HG03139 (cell line): ENCODE data around the gene IL10.

Source experiments
- ATAC-seq: cut with Tn5 transposase; IDR thresholded peaks from one replicate; pipeline ENCODE4 v1.9.1; 2021; ENCODE audit not compliant: unreplicated experiment

The IL10 gene

GRCh38 chr1:206772243-206772937 lies at the start of gene IL10:
Gene IL10, minus strand, starts transcription at chr1:206772494. Its CDS starts 59 bp downstream, at chr1:206772435.
- ATAC-seq, result no peak

DNA sequence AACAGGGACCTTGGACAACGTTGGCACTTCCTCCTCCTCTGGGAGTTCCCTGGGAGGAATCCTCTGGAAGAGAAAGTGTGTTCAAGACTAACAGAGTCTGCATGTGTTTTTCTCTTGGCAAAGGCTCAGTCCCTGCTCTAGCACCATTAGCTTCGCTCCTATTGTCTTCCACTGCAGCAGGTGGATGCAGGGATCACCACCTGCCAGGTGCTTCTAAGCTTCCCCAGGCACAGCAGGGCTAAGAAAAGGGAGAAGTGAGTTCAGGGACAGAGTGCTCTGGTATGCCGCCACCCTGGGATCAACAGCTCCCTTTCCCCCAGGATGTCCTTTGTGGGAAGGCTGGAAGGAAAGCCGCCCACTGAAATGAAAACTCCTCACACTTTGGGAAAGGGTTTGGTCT lies 49.2 kb upstream of the IL10 start:
- ATAC-seq, result no peak

DNA sequence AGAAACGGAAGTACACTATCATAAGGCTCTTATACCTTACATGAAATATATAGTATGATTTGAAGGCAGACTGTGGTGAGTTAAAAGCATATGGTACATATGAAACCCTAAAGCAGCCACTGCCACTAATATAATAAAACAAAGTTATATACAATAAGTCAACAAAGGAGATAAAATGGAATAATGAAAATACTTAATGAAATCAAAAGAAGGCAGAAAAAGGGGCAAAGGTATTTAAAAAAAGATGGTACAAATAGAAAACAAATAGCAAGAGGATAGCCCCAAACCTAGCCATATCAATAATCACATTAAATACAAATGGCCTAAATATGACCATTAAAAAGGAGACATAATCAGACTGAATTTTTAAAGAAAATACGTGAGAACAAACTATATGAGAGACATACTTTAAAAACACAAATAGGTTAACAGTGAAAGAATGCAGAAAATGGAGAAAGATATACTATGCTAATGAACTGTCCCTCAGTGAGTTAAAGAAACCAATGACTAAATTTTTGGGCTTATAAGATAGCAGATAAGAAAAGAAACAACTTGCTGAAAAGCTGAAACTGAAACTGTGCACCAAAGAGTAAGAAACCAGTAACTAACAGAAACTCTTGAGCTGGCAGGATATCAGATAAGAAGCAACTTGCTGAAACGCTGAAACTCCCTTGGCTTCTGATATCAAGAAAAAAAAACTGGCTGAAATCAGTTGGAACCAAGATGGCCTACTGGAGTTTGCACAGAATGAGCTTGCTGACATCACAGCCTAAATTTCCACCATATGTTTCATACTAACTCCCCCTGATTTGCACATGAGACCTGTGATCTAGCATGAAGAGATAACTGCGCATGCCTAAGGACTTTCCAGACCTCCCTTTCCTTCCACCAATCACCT lies 44.3 kb upstream of the IL10 start:
- no peak for ATAC-seq

- ATAC-seq, result no peak
These were observed 42.5 kb upstream of the IL10 start for GRCh38 chr1:206814716-206815341.

DNA sequence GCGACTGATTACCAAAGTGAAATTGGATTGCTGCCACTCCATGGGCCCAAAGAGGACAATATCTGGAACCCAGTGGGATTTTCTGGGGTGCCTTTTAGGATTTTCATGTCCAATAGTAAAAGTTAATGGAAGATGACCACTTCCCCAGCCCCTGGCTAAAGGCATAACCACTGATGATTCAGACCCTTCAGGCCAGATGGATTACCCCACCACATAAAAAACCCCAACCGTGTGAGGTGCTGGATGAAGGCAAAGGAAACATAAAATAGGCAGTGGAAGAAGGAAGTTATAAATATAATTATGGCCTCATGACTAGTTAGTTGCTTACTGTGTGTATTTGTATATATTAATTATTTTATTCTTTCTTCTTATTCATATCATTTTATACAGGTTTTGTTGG lies 40.2 kb upstream of the IL10 start:
- ATAC-seq, result no peak

DNA sequence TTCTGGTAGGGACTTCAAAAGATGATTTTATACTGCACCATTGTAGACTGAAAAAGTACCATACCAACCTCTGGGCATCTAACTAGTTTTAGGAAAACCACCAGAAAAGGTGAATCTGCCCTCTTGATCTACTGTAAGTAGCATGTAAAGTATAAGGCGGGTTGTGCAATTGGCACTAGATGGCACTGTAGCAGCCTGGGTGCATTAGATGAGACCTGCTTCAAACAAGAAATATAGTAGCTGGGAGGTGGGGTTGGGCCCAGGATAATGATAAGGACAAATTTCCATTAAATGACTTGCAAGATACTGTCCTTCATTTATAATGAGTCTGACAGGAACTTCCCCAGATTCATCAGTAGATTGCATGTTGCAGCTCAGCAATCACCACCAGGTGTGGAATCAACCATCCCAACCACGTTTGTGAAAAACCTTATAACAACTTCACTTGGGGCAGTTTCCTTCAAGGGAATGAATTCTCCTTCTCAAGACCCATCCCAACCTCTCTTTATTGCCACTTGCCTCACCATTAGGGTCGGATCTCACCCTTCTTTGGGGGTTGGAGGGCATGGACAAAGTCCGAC lies 37.3 kb upstream of the IL10 start:
- ATAC-seq, result no peak

- ATAC-seq, result no peak
These were observed 36.3 kb upstream of the IL10 start for GRCh38 chr1:206808615-206809014.

DNA sequence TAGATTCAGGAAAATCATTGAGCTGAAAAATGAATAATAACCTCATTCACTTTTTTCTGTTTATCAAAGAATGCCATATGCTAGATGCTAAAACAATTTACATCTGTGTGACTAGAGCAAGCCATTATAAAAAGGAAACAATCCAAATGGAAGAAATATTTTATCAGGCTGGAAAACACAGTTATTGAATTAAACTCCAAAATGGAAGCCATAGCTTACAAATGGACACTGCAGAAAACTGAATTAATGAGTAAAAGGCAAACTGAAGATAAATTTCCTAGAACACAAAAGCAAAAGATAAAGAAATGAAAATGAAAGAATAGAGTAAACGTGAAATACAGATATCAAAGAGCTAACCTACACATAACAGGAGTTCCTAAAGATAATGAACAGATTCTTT lies 33.1 kb upstream of the IL10 start:
- no peak for ATAC-seq

GRCh38 chr1:206804156-206804737 lies 32.0 kb upstream of the IL10 start:
- ATAC-seq, result no peak

DNA sequence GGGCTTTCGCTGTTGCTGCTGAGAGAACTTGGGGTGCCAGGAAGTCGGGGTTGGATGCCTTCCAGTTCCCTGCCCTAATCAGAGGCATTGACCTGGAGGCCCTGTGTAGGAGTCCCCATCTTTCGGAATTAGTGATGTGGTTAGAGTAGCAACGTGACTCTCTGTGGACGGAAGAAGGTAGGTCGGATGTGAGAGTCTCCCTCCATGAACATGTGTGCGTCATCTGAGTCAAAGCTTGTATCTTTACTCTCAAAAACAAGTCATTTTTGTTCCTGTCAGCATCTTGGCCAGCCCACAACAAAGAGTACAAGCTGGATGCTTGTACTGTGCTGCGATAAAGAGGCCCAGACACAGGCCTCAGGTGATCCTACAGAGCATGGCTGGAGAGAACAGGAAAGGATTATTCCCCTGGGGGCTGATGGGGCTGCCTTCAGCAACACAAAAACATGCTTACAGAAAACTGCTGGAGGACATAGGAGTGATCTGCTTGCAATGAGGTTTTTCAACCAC lies 31.0 kb upstream of the IL10 start:
- ATAC-seq, result peak; percentile 98

DNA sequence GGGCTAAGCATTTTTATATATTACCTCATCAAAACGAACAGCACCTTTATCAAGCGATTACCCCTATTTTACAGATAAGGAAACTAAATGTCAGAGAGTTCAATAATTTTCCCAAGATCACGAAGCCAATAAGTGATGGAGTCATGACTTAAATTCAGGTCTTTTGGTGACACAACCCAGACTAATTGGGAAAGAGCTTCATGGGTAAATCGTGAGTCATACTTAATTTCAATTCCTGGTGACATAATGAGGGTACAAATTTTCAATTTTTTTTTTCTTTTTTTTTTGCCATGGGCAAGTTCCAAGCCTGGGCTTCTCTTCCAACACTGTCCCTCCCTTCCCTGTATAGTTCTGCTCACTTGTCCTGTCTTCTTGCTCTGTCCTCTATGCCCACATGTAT lies 30.1 kb upstream of the IL10 start:
- ATAC-seq, result no peak

GRCh38 chr1:206801467-206801866 lies 29.2 kb upstream of the IL10 start:
- ATAC-seq, result no peak

GRCh38 chr1:206800891-206801290 lies 28.6 kb upstream of the IL10 start:
- ATAC-seq, result no peak

DNA sequence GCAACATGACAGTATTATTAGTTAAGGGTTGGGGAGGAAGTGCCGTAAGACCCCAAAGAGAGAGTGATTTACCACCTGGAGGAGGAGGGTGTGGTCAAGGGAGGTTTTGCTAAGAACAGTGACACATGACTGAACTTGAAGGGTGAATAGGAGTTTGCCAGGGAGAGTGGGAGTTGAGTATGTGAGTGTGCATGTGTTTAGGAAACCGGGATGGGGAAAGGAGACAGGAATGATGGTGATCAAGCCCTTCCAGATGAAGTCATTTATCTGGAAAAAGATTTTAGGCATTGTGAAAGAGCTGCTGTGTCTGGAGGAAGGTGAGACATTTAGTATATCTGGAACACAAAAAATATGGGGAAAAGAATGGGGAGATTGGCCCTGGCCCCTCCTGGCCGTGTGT lies 28.1 kb upstream of the IL10 start:
- no peak for ATAC-seq

DNA sequence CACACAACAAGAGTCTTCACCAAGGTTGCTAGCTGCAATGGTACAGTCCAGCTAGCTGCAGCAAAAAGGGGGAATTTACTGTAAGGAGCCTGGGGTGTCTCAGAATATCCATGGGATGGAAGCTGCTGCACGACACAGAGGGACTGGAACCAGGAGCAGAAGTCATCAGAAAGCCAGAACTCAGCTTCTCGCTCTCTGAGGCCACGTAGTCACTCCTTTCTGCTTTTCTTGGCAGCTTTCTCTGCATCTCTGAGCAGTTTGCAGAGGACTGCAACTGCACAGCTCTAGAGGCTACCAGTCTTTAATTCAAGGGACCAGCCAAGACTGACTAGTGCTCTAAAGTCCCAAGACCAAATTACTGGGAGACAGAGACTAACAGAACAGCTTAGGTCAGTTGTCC lies 27.0 kb upstream of the IL10 start:
- no peak for ATAC-seq

- no peak for ATAC-seq
These were observed 26.2 kb upstream of the IL10 start for GRCh38 chr1:206798384-206798996.

GRCh38 chr1:206797534-206798383 lies 25.5 kb upstream of the IL10 start:
- no peak for ATAC-seq

DNA sequence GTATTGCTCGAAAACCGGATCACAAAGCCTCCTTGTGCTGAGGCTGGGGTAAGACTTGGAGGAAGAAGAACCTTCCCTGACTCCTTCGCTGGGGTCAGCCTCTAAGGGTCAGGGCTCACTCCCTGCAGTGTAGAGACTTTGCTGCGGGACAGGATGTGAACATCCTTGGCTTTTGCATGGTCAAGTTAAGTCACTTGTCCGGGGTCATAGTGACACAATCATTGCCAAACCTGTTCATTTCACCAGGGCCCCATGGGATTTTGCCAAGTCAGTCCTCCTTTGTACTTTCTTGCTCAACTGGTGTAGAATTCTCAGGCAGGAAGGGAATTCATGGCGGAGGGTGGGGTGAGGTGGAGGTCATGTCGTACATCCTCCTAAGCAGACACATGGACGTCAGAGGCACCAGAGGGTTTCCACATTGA lies 24.7 kb upstream of the IL10 start:
- ATAC-seq, result no peak

DNA sequence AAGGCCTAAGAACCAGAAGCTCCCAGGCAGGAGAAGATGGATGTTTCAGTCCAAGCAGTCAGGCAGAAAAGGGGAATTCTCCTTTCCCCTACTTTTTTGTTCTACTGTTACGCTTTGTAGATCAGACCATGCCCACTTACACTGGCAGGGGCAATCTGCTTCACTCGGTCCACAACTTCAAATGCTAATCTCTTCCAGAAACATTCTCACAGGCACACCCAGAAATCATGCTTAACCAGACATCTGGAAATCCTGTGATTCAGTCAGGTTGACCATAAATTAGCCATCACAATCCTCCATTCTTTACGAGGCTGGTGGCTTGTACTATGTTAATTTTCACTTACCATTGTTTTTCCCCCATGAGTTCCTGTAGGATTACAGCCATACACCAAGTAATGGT lies 23.8 kb upstream of the IL10 start:
- no peak for ATAC-seq
